HUES64 (cell line): ENCODE data around the gene ENPP7.

ENCODE experiments used
- H3K27ac ChIP-seq: 2 replicates; pipeline ENCODE4 v1.7.0; 2013; ENCODE audit warnings: low read depth, low read length, inconsistent platforms
- H3K27me3 ChIP-seq: 2 replicates; pipeline ENCODE4 v1.6.1; 2013; ENCODE audit warnings: mild to moderate bottlenecking, low read length; ENCODE audit not compliant: insufficient read depth
- H3K36me3 ChIP-seq: 2 replicates; pipeline ENCODE4 v1.6.1; 2013; ENCODE audit warnings: mild to moderate bottlenecking, low read length; ENCODE audit not compliant: insufficient read depth
- H3K4me1 ChIP-seq: 2 replicates; pipeline ENCODE4 v1.6.1; 2013; ENCODE audit warnings: mild to moderate bottlenecking, low read length, moderate library complexity; ENCODE audit not compliant: insufficient read depth
- H3K4me3 ChIP-seq: 2 replicates; pipeline ENCODE4 v1.5.1; 2013; ENCODE audit warnings: mild to moderate bottlenecking, low read length, moderate library complexity
- H3K9ac ChIP-seq: 2 replicates; pipeline ENCODE4 v1.6.1; 2013; ENCODE audit warnings: mild to moderate bottlenecking, low read depth, low read length
- H3K9me3 ChIP-seq: 2 replicates; pipeline ENCODE4 v1.6.1; 2013; ENCODE audit warnings: low read depth, low read length; ENCODE audit not compliant: insufficient read depth
- WGBS: fragments of 150-250, 120-280 bp; methylation state at CpG from one replicate; pipeline ENCODE4 v1.1.7; 2013; ENCODE audit warnings: missing lambda C conversion rate; 5-methylcytosine and 5-hydroxymethylcytosine counted together

The ENPP7 gene

GRCh38 chr17:79737046-79737921 lies 6.5 kb downstream of the ENPP7 start:
- no peaks in the 10 kb centered on the region for H3K36me3 ChIP-seq
- no peaks in the 10 kb centered on the region for H3K4me1 ChIP-seq
- H3K27me3 ChIP-seq, result peaks cover 20% of the 10 kb centered on the region
- no peaks in the 10 kb centered on the region for H3K9me3 ChIP-seq
- H3K27ac ChIP-seq, result no peak overlapping the region
- no peak overlapping the region for H3K9ac ChIP-seq
- H3K4me3 ChIP-seq, result no peak overlapping the region
- 92% methylated on average over 30 of the region's 30 CpGs for WGBS

- H3K27ac ChIP-seq, result no peak overlapping the region
- no peak overlapping the region for H3K4me3 ChIP-seq
- H3K9ac ChIP-seq, result no peak overlapping the region
- peaks cover 27% of the 10 kb centered on the region for H3K27me3 ChIP-seq
- no peaks in the 10 kb centered on the region for H3K9me3 ChIP-seq
- no peaks in the 10 kb centered on the region for H3K36me3 ChIP-seq
- no peaks in the 10 kb centered on the region for H3K4me1 ChIP-seq
- 90% methylated on average over 17 of the region's 17 CpGs for WGBS
Observed at GRCh38 chr17:79737922-79738578, 7.3 kb downstream of the ENPP7 start.

- 95% methylated on average over 14 of the region's 14 CpGs for WGBS
- no peaks in the 10 kb centered on the region for H3K4me1 ChIP-seq
- H3K36me3 ChIP-seq, result no peaks in the 10 kb centered on the region
- H3K9me3 ChIP-seq, result no peaks in the 10 kb centered on the region
- H3K27me3 ChIP-seq, result peaks cover 33% of the 10 kb centered on the region
- no peak overlapping the region for H3K9ac ChIP-seq
- no peak overlapping the region for H3K4me3 ChIP-seq
- no peak overlapping the region for H3K27ac ChIP-seq
Observed at GRCh38 chr17:79738643-79739042, 7.9 kb downstream of the ENPP7 start.

- 90% methylated on average over 28 of the region's 28 CpGs for WGBS
- Histone ChIP-seq H3K4me3 (no peak overlapping the region), H3K9me3 (no peaks in the 10 kb centered on the region), H3K27me3 (peaks cover 37% of the 10 kb centered on the region), H3K36me3 (no peaks in the 10 kb centered on the region), H3K27ac (no peak overlapping the region), H3K4me1 (no peaks in the 10 kb centered on the region), H3K9ac (no peak overlapping the region)
Observed at GRCh38 chr17:79739148-79740062, 8.7 kb downstream of the ENPP7 start.

GRCh38 chr17:79740413-79740812 lies 9.7 kb downstream of the ENPP7 start:
- no peaks in the 10 kb centered on the region for H3K4me1 ChIP-seq
- no peaks in the 10 kb centered on the region for H3K9me3 ChIP-seq
- H3K4me3 ChIP-seq, result no peak overlapping the region
- peaks cover 37% of the 10 kb centered on the region for H3K27me3 ChIP-seq
- no peak overlapping the region for H3K9ac ChIP-seq
- no peak overlapping the region for H3K27ac ChIP-seq
- no peaks in the 10 kb centered on the region for H3K36me3 ChIP-seq
- 83% methylated on average over 8 of the region's 8 CpGs for WGBS

GRCh38 chr17:79741401-79741750 lies 10.6 kb downstream of the ENPP7 start:
- Histone ChIP-seq H3K9ac (no peak overlapping the region), H3K4me1 (peaks cover 2% of the 10 kb centered on the region), H3K27ac (no peak overlapping the region), H3K36me3 (no peaks in the 10 kb centered on the region), H3K9me3 (no peaks in the 10 kb centered on the region), H3K27me3 (peaks cover 40% of the 10 kb centered on the region), H3K4me3 (peak overlapping the region; percentile 70)
- 32% methylated on average over 9 of the region's 10 CpGs for WGBS

- no peak overlapping the region for H3K9ac ChIP-seq
- peaks cover 46% of the 10 kb centered on the region for H3K27me3 ChIP-seq
- H3K4me3 ChIP-seq, result peak overlapping the region; percentile 70
- H3K36me3 ChIP-seq, result no peaks in the 10 kb centered on the region
- H3K4me1 ChIP-seq, result peaks cover 7% of the 10 kb centered on the region
- H3K27ac ChIP-seq, result no peak overlapping the region
- 17% methylated on average over 53 of the region's 53 CpGs for WGBS
- no peaks in the 10 kb centered on the region for H3K9me3 ChIP-seq
Observed at GRCh38 chr17:79741751-79742588, 11.2 kb downstream of the ENPP7 start.

- no peak overlapping the region for H3K27ac ChIP-seq
- WGBS, result 94% methylated on average over 1 of the region's 1 CpG
- peaks cover 52% of the 10 kb centered on the region for H3K27me3 ChIP-seq
- peaks cover 7% of the 10 kb centered on the region for H3K4me1 ChIP-seq
- no peaks in the 10 kb centered on the region for H3K9me3 ChIP-seq
- H3K4me3 ChIP-seq, result no peak overlapping the region
- H3K9ac ChIP-seq, result no peak overlapping the region
- H3K36me3 ChIP-seq, result no peaks in the 10 kb centered on the region
Observed at GRCh38 chr17:79742589-79742918, 11.8 kb downstream of the ENPP7 start.

- Histone ChIP-seq H3K27ac (no peak overlapping the region), H3K27me3 (peaks cover 57% of the 10 kb centered on the region), H3K9me3 (no peaks in the 10 kb centered on the region), H3K36me3 (no peaks in the 10 kb centered on the region), H3K4me1 (peaks cover 7% of the 10 kb centered on the region), H3K4me3 (no peak overlapping the region), H3K9ac (no peak overlapping the region)
- 80% methylated on average over 7 of the region's 7 CpGs for WGBS
Observed at GRCh38 chr17:79742951-79743476, 12.3 kb downstream of the ENPP7 start.

- WGBS, result 93% methylated on average over 5 of the region's 5 CpGs
- peaks cover 63% of the 10 kb centered on the region for H3K27me3 ChIP-seq
- no peak overlapping the region for H3K9ac ChIP-seq
- no peaks in the 10 kb centered on the region for H3K9me3 ChIP-seq
- no peak overlapping the region for H3K4me3 ChIP-seq
- no peaks in the 10 kb centered on the region for H3K36me3 ChIP-seq
- H3K4me1 ChIP-seq, result peaks cover 9% of the 10 kb centered on the region
- H3K27ac ChIP-seq, result no peak overlapping the region
Observed at GRCh38 chr17:79743614-79744013, 12.9 kb downstream of the ENPP7 start.
